Lung (tissue), 12 donors: ENCODE measurements around the gene CACNA1E. TPM values are rescaled to one million over a fixed set of nuclear protein-coding genes. Genes with fewer than 3 reads are reported as not detected.

ENCODE experiments used
- ATAC-seq: fragments of 200-7000 bp; cut with Tn5 transposase; one replicate; pipeline ENCODE4 v1.9.1; 2020; ENCODE audit warnings: moderate number of reproducible peaks; ENCODE audit not compliant: insufficient read depth, low FRiP score
- DNase-seq, 3 donors: peaks; one replicate each; pipeline ENCODE4 v3.0.0-alpha.2; 2013 to 2017
- H3K27ac ChIP-seq, 2 donors: one replicate each; pipeline ENCODE4 v1.5.1; 2013; ENCODE audit warnings: mild to moderate bottlenecking in 2 of 2, moderate library complexity in 2 of 2, control low read depth in 1 of 2, inconsistent platforms in 1 of 2, low read depth in 1 of 2, low read length in 1 of 2
- H3K27me3 ChIP-seq, 3 donors: one replicate each; pipeline ENCODE4 v1.5.1; 2013; ENCODE audit warnings: low read length in 2 of 3; ENCODE audit not compliant: control insufficient read depth in 3 of 3, insufficient read depth in 3 of 3
- H3K36me3 ChIP-seq, 4 donors: one replicate each; pipeline ENCODE4 v1.5.1; 2013; ENCODE audit warnings: low read length in 4 of 4, mild to moderate bottlenecking in 1 of 4, moderate library complexity in 1 of 4; ENCODE audit not compliant: control insufficient read depth in 4 of 4, insufficient read depth in 4 of 4
- H3K4me1 ChIP-seq, 5 donors: one replicate each; pipeline ENCODE4 v1.5.1; 2013; ENCODE audit warnings: low read length in 5 of 5, mild to moderate bottlenecking in 2 of 5, moderate library complexity in 1 of 5; ENCODE audit not compliant: control insufficient read depth in 5 of 5, insufficient read depth in 5 of 5
- H3K4me3 ChIP-seq: one replicate; pipeline ENCODE4 v1.5.1; 2013; ENCODE audit warnings: mild to moderate bottlenecking, control low read depth, moderate library complexity
- H3K9ac ChIP-seq, 2 donors: one replicate each; pipeline ENCODE4 v1.5.1; 2013; ENCODE audit warnings: low read length in 2 of 2, control low read depth in 1 of 2; ENCODE audit not compliant: insufficient read depth in 1 of 2
- H3K9me3 ChIP-seq, 4 donors: one replicate each; pipeline ENCODE4 v1.5.1; 2013; ENCODE audit warnings: low read length in 3 of 4, mild to moderate bottlenecking in 1 of 4, moderate library complexity in 1 of 4; ENCODE audit not compliant: control insufficient read depth in 4 of 4, insufficient read depth in 3 of 4
- CTCF ChIP-seq: IDR thresholded peaks from 2 replicates; pipeline ENCODE4 v1.5.1; 2012; ENCODE audit warnings: mild to moderate bottlenecking; ENCODE audit errors: control extremely low read depth, extremely low read depth
- WGBS, 2 donors: extraction: QIAGEN DNeasy Blood & Tissue Kit; methylation state at CpG; one replicate each; pipeline ENCODE4 v1.1.7; 2013; 5-methylcytosine and 5-hydroxymethylcytosine counted together
- polyA plus RNA-seq, 2 donors: library from polyadenylated mRNA; stranded (reverse); fragments of 200-250 nt; gene quantifications; one replicate each; pipeline ENCODE4 v1.2.1, GENCODE V29; 2013
- total RNA-seq, 2 donors: library from RNA; depleted of rRNA in 1 of 2; stranded (reverse); fragments of >200 nt in 1 of 2; gene quantifications; one replicate each; pipeline ENCODE4 v1.2.1, GENCODE V29; 2014 to 2021
- donor health status: control.
- donor health status: control.
- donor health status: Bipolar disorder and iron deficiency.
- donor health status: healthy.
- donor health status: DM: yes; HTN: yes; CAD: no.

CACNA1E gene
- total and polyA plus RNA-seq, 4 donors: 0.02 to 1.4 (median 0.80) TPM

- ATAC-seq (no peak), DNase-seq (peak; percentile 55 to 96 (median 93))
- peaks cover 0 to 21% (median 8%) of the 10 kb centered on the region in 3 donors for H3K27me3 ChIP-seq
- no peak overlapping the region for H3K9ac ChIP-seq
- TF ChIP-seq CTCF: no peak
- peaks cover 0 to 48% (median 5%) of the 10 kb centered on the region in 5 donors for H3K4me1 ChIP-seq
- WGBS, 2 donors: 65 to 80% methylated on average over 8 of the region's 8 CpGs
- no peak overlapping the region for H3K4me3 ChIP-seq
- H3K9me3 ChIP-seq: no peaks in the 10 kb centered on the region
- H3K27ac ChIP-seq: no peak overlapping the region
- H3K36me3 ChIP-seq: no peaks in the 10 kb centered on the region
Observed at GRCh38 chr1:181490740-181491712, 7.7 kb downstream of the CACNA1E start.

- Histone ChIP-seq H3K4me3 (no peak overlapping the region), H3K36me3 (no peaks in the 10 kb centered on the region), H3K4me1 (peaks cover 0 to 48% (median 5%) of the 10 kb centered on the region in 5 donors), H3K27ac (no peak overlapping the region), H3K9ac (no peak overlapping the region), H3K27me3 (peaks cover 0 to 4% (median 0%) of the 10 kb centered on the region in 3 donors), H3K9me3 (no peaks in the 10 kb centered on the region)
- DNase-seq (peak; percentile 67 to 87 (median 84)), ATAC-seq (no peak)
- 31 to 57% methylated on average over 3 of the region's 3 CpGs for WGBS, 2 donors
- TF ChIP-seq CTCF: no peak
Observed at GRCh38 chr1:181493166-181493565, 9.8 kb downstream of the CACNA1E start.

- no peaks in the 10 kb centered on the region for H3K9me3 ChIP-seq
- peak overlapping the region in 1 of 2 donors; percentile 15 for H3K9ac ChIP-seq
- H3K4me1 ChIP-seq: peaks cover 0 to 42% (median 5%) of the 10 kb centered on the region in 5 donors
- TF ChIP-seq CTCF: no peak
- WGBS, 2 donors: 77 to 82% methylated on average over 4 of the region's 4 CpGs
- H3K36me3 ChIP-seq: no peaks in the 10 kb centered on the region
- ATAC-seq (no peak), DNase-seq (no peak)
- no peak overlapping the region for H3K27ac ChIP-seq
- no peak overlapping the region for H3K4me3 ChIP-seq
- H3K27me3 ChIP-seq: peaks cover 0 to 3% (median 0%) of the 10 kb centered on the region in 3 donors
Observed at GRCh38 chr1:181493885-181494284, 10.6 kb downstream of the CACNA1E start.
